Forelimb muscle (tissue), 1 donor: Measurements from ENCODE around the gene IRAK4. TPM values are rescaled to one million over a fixed set of nuclear protein-coding genes. Genes with fewer than 3 reads are reported as not detected.
A peak's percentile ranks its signal among the peaks of the same experiment; 100 is the strongest.

ENCODE experiments used
- DNase-seq: peaks from one replicate; pipeline ENCODE4 v3.0.0-alpha.2; 2013; ENCODE audit warnings: low read depth
- polyA plus RNA-seq: library from polyadenylated mRNA; unstranded; fragments of 120-200 nt; gene quantifications from one replicate; pipeline ENCODE4 v1.2.1, GENCODE V29; 2013; ENCODE audit not compliant: insufficient read length

The IRAK4 gene
- polyA plus RNA-seq, 1 donor: 7.1 TPM

GRCh38 chr12:43766291-43766690 is 7.5 kb downstream of the IRAK4 start:
- no peak for DNase-seq

GRCh38 chr12:43776498-43776897 is 17.7 kb downstream of the IRAK4 start:
- DNase-seq: peak; percentile 13

GRCh38 chr12:43786899-43787693 is 28.3 kb downstream of the IRAK4 start:
- DNase-seq: no peak

- DNase-seq: peak; percentile 22
Measured at GRCh38 chr12:43789941-43790340, 31.2 kb downstream of the IRAK4 start.

GRCh38 chr12:43795716-43796280 is 37.0 kb downstream of the IRAK4 start:
- no peak for DNase-seq

- DNase-seq: no peak
Measured at GRCh38 chr12:43797561-43798217, 38.9 kb downstream of the IRAK4 start.

GRCh38 chr12:43805149-43805859 is 46.6 kb downstream of the IRAK4 start:
- peak; percentile 6 for DNase-seq

- peak; percentile 59 for DNase-seq
Measured at GRCh38 chr12:43805860-43806736, 47.3 kb downstream of the IRAK4 start, which contains the start of gene TWF1. TSS of gene TWF1 (minus strand) at chr12:43806317. CDS start at chr12:43806245, 72 bp downstream.

- DNase-seq: no peak
Measured at GRCh38 chr12:43806737-43807072, 48.0 kb downstream of the IRAK4 start.

GRCh38 chr12:43807386-43807785 is 48.6 kb downstream of the IRAK4 start:
- no peak for DNase-seq

- no peak for DNase-seq
Measured at GRCh38 chr12:43812057-43812456, 53.3 kb downstream of the IRAK4 start.

- no peak for DNase-seq
Measured at GRCh38 chr12:43812926-43813325, 54.2 kb downstream of the IRAK4 start.

GRCh38 chr12:43815416-43815815 is 56.7 kb downstream of the IRAK4 start:
- DNase-seq: no peak

GRCh38 chr12:43816168-43816567 is 57.4 kb downstream of the IRAK4 start:
- DNase-seq: no peak

- no peak for DNase-seq
Measured at GRCh38 chr12:43824207-43824775, 65.5 kb downstream of the IRAK4 start.

GRCh38 chr12:43826681-43827080 is 67.9 kb downstream of the IRAK4 start:
- DNase-seq: no peak

GRCh38 chr12:43827093-43827492 is 68.3 kb downstream of the IRAK4 start:
- DNase-seq: no peak

- no peak for DNase-seq
Measured at GRCh38 chr12:43832463-43833168, 73.9 kb downstream of the IRAK4 start.

GRCh38 chr12:43835264-43835655 is 76.5 kb downstream of the IRAK4 start:
- DNase-seq: no peak
